Measurements from ENCODE around the gene ZNF287. TPM values are rescaled to one million over a fixed set of nuclear protein-coding genes. Genes with fewer than 3 reads are reported as not detected.

Gene ZNF287
- total and polyA plus RNA-seq, 9 of the 15 experiments (the other 6 are each of a cell fraction or from before 2014, with no cell fraction given): 0.01 to 0.27 (median 0.18) TPM; not detected in 2

DNA sequence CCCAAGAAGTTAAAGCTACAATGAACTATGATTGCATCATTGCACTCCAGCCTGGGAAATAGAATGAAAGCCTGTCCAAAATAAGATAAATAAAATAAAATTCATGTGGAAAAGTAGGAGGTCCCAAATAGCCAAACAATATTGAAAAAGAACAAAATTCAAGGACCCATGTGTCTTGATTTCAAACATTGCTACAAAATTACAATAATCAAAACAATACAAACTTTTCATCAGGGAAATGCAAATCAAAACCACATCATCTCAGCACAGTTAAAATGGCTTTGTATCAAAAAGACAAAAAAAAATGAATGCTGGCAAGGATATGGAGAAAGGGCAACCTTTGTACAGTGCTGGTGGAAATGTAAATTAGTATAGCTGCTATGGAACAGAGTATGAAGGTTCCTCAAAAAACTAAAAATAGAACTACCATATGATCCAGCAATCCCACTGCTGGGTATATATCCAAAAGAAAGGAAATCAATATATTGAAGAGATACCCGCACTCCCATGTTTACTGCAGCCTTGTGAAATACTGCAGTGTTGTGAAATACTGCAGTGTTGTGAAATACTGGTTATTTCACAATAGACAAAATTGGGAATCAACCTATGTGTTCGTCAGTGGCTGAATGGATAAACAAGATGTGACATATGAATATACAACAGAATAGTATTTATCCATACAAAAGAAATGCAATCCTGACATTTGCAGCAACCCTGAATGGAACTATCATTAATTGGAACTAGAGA lies 24.5 kb upstream of the ZNF287 start (continued):
- TF ChIP-seq, protein P1, sequence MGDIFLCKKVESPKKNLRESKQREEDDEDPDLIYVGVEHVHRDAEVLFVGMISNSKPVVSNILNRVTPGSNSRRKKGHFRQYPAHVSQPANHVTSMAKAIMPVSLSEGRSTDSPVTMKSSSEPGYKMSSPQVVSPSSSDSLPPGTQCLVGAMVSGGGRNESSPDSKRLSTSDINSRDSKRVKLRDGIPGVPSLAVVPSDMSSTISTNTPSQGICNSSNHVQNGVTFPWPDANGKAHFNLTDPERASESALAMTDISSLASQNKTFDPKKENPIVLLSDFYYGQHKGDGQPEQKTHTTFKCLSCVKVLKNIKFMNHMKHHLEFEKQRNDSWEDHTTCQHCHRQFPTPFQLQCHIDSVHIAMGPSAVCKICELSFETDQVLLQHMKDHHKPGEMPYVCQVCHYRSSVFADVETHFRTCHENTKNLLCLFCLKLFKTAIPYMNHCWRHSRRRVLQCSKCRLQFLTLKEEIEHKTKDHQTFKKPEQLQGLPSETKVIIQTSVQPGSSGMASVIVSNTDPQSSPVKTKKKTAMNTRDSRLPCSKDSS (IDR thresholded peaks at IDR 0.05; ENCODE audit: low read depth, partially characterized antibody): no peak
- TF ChIP-seq, protein P2, sequence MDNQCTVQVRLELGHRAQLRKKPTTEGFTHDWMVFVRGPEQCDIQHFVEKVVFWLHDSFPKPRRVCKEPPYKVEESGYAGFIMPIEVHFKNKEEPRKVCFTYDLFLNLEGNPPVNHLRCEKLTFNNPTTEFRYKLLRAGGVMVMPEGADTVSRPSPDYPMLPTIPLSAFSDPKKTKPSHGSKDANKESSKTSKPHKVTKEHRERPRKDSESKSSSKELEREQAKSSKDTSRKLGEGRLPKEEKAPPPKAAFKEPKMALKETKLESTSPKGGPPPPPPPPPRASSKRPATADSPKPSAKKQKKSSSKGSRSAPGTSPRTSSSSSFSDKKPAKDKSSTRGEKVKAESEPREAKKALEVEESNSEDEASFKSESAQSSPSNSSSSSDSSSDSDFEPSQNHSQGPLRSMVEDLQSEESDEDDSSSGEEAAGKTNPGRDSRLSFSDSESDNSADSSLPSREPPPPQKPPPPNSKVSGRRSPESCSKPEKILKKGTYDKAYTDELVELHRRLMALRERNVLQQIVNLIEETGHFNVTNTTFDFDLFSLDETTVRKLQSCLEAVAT (IDR thresholded peaks at IDR 0.05): no peak
- TF ChIP-seq MYC (IDR thresholded peaks at IDR 0.05; ENCODE audit: low read depth, low read length): no peak
- no peak for TF ChIP-seq MYC (CRISPR knock-in tag; IDR thresholded peaks at IDR 0.05; ENCODE audit: borderline replicate concordance, low read depth)
- no peak for TF ChIP-seq SNRNP70 (optimal IDR thresholded peaks at IDR 0.05; ENCODE audit: low read depth, low read length)
- TF ChIP-seq, protein P3, sequence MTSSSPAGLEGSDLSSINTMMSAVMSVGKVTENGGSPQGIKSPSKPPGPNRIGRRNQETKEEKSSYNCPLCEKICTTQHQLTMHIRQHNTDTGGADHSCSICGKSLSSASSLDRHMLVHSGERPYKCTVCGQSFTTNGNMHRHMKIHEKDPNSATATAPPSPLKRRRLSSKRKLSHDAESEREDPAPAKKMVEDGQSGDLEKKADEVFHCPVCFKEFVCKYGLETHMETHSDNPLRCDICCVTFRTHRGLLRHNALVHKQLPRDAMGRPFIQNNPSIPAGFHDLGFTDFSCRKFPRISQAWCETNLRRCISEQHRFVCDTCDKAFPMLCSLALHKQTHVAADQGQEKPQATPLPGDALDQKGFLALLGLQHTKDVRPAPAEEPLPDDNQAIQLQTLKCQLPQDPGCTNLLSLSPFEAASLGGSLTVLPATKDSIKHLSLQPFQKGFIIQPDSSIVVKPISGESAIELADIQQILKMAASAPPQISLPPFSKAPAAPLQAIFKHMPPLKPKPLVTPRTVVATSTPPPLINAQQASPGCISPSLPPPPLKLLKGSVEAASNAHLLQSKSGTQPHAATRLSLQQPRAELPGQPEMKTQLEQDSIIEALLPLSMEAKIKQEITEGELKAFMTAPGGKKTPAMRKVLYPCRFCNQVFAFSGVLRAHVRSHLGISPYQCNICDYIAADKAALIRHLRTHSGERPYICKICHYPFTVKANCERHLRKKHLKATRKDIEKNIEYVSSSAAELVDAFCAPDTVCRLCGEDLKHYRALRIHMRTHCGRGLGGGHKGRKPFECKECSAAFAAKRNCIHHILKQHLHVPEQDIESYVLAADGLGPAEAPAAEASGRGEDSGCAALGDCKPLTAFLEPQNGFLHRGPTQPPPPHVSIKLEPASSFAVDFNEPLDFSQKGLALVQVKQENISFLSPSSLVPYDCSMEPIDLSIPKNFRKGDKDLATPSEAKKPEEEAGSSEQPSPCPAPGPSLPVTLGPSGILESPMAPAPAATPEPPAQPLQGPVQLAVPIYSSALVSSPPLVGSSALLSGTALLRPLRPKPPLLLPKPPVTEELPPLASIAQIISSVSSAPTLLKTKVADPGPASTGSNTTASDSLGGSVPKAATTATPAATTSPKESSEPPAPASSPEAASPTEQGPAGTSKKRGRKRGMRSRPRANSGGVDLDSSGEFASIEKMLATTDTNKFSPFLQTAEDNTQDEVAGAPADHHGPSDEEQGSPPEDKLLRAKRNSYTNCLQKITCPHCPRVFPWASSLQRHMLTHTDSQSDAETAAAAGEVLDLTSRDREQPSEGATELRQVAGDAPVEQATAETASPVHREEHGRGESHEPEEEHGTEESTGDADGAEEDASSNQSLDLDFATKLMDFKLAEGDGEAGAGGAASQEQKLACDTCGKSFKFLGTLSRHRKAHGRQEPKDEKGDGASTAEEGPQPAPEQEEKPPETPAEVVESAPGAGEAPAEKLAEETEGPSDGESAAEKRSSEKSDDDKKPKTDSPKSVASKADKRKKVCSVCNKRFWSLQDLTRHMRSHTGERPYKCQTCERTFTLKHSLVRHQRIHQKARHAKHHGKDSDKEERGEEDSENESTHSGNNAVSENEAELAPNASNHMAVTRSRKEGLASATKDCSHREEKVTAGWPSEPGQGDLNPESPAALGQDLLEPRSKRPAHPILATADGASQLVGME (CRISPR knock-in tag; IDR thresholded peaks at IDR 0.05): no peak
- no peak for TF ChIP-seq RBM25 (IDR thresholded peaks at IDR 0.05; ENCODE audit: low read depth, low read length, severe bottlenecking)
- TF ChIP-seq, protein P4, sequence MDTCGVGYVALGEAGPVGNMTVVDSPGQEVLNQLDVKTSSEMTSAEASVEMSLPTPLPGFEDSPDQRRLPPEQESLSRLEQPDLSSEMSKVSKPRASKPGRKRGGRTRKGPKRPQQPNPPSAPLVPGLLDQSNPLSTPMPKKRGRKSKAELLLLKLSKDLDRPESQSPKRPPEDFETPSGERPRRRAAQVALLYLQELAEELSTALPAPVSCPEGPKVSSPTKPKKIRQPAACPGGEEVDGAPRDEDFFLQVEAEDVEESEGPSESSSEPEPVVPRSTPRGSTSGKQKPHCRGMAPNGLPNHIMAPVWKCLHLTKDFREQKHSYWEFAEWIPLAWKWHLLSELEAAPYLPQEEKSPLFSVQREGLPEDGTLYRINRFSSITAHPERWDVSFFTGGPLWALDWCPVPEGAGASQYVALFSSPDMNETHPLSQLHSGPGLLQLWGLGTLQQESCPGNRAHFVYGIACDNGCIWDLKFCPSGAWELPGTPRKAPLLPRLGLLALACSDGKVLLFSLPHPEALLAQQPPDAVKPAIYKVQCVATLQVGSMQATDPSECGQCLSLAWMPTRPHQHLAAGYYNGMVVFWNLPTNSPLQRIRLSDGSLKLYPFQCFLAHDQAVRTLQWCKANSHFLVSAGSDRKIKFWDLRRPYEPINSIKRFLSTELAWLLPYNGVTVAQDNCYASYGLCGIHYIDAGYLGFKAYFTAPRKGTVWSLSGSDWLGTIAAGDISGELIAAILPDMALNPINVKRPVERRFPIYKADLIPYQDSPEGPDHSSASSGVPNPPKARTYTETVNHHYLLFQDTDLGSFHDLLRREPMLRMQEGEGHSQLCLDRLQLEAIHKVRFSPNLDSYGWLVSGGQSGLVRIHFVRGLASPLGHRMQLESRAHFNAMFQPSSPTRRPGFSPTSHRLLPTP (IDR thresholded peaks at IDR 0.05; ENCODE audit: borderline replicate concordance, extremely low read depth, insufficient read length): no peak
- no peak for TF ChIP-seq FOXP1 (CRISPR knock-in tag; IDR thresholded peaks at IDR 0.05)
- TF ChIP-seq NFRKB (IDR thresholded peaks at IDR 0.05; ENCODE audit: low read depth): no peak
- no peak for TF ChIP-seq ZNF232 (CRISPR knock-in tag; IDR thresholded peaks at IDR 0.05)
- no peak for TF ChIP-seq ZNF75A (CRISPR knock-in tag; IDR thresholded peaks at IDR 0.05)
- no peak for TF ChIP-seq SIN3A (IDR thresholded peaks at IDR 0.05; ENCODE audit: borderline replicate concordance in 2 of 2, control insufficient read depth in 1 of 2, low read depth in 2 of 2, low read length in 2 of 2)

All from K562 (cell line).